ENCODE measurements around the gene DGKG.

The DGKG gene

DNA sequence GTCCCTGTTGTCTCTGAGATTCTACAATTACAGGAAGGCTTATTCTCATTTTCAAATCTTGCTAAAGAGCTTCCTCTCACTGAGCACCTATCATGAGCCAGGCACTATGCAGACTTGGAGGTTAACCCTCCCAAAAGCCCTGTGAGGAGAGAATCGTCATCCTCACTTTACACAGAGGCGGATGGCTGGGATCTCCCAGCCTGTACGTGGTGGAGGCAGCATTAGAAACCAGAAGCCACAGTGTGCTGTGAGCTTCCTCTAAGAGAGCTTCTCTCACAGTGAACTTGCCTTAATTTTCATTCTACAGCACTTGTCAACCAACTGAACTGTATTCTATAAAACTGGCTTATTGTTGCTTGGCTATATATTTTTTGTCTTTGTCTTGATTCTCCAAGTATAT lies 6.1 kb upstream of the DGKG start:
- in situ Hi-C loops (cut with MboI; ENCODE audit: low sequenced_read_pairs): no loop called here

DNA sequence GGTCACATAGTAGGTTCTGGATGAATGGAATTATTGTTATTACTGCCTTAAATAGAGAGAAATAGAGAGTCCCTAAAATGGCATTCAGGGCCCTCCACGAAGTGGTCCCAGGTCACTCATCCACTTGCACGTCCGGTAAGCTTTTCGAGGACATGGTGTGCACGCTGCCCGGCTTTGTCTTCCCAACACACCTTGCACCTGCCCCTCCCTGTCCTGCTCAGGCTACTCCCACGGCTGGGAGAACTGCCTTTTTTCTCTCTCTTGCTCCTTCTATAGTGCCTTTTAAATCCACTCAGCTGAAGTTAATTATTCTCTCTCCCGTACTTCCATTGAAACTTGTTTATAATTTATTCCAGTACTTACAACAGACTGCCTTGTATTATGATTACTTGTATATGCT lies 5.6 kb upstream of the DGKG start:
- in situ Hi-C loops (cut with MboI; ENCODE audit: low sequenced_read_pairs): no loop called here

DNA sequence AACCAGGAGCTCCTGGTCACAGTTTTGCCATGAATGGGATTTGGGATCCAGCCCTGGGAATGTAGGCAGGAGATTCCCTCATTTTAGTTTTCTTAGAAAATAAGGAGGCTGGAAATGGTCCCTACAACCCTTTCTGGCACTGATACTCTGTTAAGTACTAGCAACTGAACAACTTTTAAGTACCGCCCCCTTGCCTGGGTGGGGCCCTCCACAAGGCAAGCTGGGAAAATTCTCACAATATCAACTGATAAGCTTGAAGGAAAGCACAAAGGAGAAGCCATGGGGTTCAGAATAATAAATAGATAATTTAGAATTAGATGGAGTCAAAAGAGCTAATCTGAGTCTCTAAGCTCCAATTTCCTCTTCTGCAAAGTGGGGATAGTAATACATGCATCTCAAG lies 4.2 kb upstream of the DGKG start:
- in situ Hi-C loops (cut with MboI; ENCODE audit: low sequenced_read_pairs): no loop called here

DNA sequence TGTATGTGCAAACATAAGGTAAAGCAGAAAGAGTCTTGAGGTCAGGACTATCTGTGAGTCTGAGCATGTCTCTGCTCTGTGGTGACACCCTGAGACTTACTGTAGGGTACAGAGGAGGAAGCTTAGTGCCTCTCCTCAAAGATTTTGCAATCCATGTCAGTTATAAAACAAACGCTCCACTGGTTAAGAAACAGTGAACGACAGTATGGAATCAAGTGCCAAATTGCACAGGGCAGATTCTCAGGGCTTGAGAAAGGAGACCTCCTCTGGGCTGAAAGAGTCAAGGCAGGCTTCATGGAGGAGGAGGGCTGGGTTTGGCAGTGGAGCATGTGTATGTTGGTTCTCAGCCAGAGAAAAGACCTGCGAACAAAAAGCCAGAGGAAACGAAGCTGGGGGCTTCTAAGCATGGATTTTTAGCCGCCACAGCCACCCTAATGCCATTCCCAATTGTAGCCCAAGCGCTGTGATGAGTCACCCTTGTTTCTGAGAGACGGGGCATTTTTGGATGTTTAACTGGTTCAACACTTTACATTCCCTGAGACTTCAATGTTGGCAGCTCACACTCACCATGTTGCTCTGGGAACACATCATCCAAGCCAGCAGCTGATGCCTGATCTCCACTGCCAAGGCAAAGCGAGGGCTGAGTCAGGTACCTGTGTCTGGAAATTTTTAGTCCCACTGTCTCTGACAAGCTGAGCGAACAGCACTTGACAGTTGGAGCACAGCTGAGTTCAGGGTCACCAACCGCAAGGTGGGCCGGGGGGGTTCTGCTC lies 3.4 kb upstream of the DGKG start:
- in situ Hi-C loops (cut with MboI; ENCODE audit: low sequenced_read_pairs): no loop called here

DNA sequence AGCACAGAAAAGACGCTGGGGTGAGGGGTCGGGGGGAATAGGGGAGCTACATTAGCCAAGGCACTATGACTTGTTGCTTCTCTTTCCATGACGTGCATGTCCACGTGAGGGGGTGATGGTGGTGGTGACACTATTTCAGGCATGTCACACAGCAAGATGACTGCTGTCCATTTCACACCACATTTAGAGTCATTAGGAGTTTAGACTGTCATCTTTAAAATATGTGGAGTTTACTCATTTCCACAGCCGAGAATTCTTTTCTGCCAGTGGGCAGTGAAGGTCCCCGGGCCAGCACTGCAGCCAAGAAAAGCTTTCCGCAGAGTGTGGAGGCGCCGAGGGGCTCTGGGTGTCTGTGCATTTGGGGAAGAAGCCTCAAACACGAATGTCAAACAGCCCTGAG lies 954 bp upstream of the DGKG start:
- in situ Hi-C loops (cut with MboI; ENCODE audit: low sequenced_read_pairs): no loop called here

DNA sequence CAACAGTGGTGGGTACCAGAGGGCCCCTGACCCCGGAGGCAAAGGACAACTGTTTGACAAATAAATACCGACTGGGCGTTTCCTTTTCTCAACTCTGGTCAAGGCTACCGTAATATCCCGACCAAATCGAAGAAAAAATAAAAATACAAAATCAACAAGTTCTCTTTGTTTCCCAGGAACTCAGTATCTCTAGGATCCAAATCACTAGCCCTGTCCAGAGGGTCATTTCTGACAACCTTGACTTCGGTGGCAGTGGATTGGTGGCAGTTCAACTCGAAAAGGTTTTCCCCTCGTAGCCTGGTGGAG lies 456 bp upstream of the DGKG start:
- in situ Hi-C loops (cut with MboI; ENCODE audit: low sequenced_read_pairs): no loop called here

DNA sequence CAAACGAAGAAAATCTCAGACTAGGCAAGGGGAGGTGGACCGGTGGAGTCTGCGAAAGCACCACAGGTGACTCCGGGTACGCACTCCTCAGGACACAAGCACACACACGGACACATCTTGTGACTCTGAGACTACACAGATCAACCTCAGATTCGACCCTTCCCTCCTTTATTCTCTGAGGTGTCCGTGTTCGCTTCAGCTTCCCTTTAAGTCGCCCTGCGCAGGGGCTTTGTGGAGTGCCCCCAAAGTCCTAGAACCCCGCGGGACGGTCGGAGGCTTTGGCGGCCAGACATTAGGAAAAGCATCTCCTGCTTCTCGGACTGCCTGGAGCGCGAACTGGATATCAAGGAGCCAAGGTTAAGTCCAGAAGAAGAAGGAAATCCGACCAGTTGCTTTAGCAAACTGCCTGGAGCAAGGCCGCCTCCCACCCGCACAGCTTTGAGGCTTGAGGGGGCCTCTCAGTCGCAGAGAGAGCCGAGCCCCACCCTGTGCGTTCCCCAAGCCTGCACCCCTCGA lies 730 bp downstream of the DGKG start:
- in situ Hi-C loops (cut with MboI; ENCODE audit: low sequenced_read_pairs): no loop called here

DNA sequence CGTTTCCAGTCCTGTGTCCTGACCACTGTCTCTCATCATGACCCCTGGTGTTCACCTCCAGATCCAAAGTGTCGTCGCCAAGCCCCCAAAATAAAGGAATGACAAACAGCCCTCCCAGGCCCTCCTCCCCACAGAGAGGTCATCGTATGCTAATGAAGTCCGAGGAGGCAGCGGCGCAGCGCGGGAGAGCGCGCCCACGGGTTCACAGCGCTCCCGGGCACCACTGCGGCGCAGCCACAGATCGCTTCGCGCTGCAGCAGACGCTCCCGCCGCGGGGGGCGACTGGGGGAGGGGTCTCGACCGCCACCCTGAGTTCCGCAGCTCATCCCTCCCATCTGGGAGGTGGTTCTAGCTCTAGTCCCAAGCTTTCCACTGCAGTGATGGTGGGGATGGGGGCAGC lies 1.3 kb downstream of the DGKG start:
- in situ Hi-C loops (cut with MboI; ENCODE audit: low sequenced_read_pairs): no loop called here

DNA sequence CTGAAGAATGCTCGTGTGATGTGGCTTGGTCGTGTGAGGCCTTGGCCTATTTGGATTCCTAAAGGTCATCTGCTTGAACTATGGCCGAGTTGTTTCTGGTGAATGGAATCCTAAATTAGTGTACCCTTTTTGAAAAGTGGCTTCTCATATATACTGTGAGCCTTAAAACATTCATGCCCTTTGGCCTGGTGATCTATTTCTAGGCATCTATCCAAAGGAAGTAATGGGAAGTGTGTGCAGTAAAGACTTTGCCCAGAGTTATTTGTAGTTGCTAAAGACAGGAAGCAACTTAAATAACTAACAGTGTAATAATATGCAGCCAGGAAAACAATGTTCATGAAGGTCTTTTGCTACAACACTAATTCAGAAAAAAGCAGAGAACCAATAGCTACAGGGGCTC lies 3.0 kb downstream of the DGKG start:
- in situ Hi-C loops (cut with MboI; ENCODE audit: low sequenced_read_pairs): no loop called here

DNA sequence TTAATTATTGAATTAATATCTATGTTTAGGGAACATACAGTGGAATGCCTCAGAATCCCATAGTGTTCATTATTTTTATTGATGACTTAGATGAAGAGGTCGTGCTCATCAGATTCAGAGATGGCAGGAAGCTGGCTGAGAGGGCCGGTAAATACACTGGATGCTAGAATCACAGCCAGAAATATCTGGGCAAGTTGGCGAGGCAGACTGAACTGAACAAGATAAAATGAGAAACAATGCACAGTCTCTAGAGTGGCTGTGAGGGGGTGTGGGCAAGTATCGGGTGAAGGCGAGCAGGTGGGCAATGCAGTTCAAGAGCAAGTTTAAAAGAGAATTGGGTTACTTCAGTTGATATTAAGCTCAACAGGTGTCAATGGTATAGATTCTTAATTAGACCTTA lies 5.9 kb downstream of the DGKG start:
- in situ Hi-C loops (cut with MboI; ENCODE audit: low sequenced_read_pairs): no loop called here

DNA sequence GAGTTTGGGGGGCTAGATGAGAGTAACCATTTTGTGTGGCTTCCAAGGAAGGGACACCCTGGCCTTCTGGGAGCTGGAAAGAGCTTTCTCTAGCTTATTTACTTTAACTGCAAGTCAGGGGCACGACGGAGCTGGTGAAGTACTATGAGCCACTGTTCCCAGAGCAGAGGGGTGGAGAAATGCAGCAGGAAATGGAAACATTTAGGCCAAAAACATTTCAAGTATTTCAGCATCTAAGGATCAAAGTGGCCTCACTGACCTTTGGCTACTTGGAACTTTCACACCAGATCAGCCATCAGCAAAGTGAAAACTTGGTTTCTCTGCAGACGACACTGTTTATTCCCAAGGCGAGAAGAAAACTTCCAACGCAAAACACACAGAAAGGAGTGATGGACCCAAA lies 7.9 kb downstream of the DGKG start:
- in situ Hi-C loops (cut with MboI; ENCODE audit: low sequenced_read_pairs): no loop called here

DNA sequence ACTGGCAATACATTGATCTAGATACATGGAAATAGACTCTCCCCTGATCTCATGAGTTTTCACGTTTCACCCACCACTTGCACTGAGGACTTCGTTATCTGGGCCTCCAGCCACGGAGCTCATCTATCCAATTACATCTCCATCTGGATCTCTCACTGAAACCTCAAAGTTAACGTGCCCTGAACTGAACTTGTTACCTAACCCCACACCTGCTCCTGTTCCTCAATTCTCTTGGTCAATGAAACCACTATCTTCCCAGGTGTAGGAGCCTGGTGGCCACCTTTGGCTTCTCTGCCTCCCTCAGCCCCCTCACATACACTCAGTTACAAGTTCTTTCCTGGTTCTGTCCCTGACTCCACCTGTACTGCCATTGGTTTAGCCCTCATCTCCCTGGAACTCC lies 9.7 kb downstream of the DGKG start:
- in situ Hi-C loops (cut with MboI; ENCODE audit: low sequenced_read_pairs): no loop called here

DNA sequence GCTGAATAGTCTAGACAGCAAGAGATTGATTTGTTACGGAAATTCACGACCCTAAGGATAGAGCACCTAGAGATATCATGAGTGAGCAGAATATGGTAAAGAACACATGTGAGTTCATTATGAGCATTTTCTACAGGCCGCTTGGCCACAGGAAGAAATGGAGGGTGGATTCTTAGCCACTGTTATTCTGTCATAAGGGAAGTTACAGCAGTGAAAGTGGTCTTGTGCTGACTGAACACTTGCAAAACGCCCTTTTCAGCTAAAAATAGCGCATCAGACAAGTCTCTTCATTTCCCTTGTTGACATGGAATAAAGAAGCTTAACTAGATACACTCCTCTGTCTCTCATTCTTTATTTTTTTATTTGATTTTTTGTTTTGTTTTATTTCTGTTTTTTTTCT lies 19.8 kb downstream of the DGKG start:
- in situ Hi-C loops (cut with MboI; ENCODE audit: low sequenced_read_pairs): no loop called here

DNA sequence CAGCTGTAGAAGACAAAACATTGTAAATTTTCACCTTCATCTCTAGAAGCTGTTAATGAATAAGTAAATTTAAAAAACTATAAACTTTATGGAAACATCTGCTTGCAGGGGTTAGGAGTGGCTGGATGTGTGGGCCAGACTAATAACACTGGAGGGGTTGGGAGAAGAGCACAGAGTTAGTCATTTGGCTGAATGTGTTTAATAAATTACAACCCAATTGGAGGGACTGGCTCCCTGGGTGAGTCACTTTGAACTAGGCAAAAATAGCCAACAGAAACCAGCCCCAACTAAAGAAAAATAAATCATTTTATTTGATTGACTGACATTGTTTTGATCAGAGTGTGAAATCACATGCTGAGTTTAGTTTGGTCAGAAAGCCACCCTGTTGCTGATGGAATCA lies 21.8 kb downstream of the DGKG start:
- in situ Hi-C loops (cut with MboI; ENCODE audit: low sequenced_read_pairs): no loop called here

DNA sequence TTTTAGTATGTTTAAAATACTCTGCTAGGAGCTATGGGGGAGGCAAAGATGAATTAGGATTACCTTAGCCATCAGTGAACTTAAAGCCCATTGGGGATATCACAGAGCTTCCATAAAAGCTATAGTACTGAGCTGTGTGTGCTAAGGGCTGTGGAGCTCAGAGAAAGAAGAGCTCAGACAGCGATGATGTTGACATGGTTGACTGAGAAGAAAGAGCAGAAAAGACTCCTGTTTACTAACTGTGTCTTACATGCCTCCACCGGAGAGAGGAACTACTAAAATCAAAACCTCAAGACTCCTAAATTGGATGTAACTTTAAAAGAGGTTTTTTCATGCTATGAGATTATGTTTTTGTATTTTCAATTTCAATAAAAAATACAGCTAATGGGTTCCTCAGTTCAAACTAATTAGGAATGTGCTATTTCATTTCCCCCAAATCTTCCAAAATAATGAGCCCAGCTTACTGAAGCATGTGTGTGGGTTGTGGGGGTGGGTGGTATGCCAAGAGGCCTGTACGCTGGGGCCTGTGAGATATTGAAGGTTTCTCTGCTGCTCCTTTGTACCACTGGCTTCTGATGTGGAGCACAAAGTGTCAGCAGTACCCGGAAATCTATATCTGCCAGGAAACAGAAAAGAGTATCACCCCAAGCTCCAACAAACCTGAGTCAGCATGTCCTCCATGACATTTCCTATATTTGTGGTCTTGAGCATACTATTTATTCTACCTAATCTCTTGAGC lies 22.7 kb downstream of the DGKG start:
- in situ Hi-C loops (cut with MboI; ENCODE audit: low sequenced_read_pairs): no loop called here

DNA sequence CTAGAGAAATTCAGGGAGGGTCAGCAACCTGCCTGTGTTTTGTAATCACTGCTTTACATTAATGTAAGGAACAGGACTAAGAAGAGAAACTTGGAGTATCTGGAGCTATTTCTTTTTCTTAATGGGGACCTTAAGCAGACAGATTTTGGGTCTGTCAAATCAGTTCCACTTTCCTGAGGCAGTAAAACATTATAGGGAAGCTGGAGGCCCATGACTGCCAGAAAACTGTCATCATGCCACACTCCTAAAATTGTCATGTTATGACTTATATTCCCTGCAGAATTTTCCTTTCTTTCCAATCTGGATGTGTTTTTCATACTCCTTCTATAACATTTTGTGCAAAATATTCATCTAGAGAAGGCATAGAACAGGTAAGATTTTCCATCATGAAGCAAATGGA lies 28.8 kb downstream of the DGKG start:
- in situ Hi-C loops (cut with MboI; ENCODE audit: low sequenced_read_pairs): no loop called here

DNA sequence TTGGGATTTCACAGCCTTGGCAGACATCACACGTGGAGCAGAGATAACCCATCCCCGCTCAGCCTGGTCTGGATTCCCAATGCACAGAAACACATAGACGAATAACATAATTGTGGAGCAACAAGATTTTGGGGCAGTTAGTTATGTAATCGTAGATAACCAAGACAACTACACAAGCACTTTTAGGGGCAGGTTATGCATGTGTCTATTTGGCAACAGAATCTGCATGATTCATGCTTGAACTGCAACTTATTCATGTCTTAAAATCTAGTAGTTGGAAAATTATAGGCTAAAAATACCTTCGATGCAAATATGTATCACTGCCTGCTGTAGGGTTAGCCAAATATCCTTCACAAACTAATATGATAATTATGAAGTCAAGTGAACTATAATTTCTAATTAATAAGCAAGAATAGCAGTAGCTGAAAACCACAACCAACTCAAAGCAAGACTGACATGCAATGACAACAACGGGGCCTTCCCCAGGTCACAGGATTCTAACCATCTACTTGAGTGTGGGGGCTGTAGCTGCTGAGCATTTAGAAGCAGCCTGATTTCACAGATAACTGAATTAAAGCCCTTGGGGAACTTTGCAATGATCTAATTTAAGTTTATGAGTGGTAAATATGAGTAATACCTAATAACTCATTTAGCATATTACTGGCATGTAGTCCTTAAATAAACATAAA lies 31.1 kb downstream of the DGKG start:
- in situ Hi-C loops (cut with MboI; ENCODE audit: low sequenced_read_pairs): no loop called here

DNA sequence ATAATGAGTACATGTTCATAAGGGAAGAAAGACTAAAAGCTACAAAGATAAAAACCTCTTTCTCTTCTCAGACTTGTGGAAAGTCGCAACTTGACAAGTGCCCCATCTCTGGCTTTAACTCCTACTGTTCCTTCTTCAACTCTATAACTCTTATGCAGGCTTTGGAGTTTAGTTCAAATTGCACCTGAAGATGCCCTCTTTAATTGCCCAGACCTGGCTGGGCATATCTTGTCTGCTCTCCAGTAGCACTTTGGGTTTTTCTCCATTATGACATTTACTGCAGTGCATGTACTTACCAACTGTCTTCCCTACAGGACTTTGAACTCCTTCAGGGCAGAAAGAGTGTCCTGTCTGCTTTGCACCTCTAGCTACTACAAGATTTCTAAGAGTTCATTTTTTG lies 32.4 kb downstream of the DGKG start:
- in situ Hi-C loops (cut with MboI; ENCODE audit: low sequenced_read_pairs): no loop called here

DNA sequence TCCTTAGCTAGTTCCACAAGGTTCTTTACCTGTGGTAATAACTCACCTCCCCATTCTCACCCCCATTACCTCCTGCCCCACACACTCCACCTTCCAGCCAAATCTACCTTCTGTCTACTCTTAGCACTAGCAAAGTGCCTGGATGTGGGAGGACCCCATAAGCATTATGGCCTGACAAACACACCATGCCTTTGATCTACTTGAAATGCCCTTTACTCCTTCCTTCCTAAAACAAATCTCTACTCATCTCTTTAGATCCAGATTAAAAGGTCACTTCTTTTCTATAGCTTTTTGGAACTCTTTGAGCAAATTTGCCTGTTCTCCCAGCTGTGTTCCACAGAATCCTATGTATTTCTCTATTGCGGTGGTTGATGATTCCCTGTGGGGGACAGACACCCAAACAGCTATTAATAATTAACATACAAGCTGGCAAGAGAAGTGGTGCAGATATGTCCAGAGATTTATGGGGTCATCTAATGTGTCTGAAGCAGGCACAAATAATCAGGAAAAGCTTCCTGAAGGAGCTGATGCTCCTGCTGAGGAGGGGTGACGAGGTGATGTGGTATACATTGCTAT lies 34.0 kb downstream of the DGKG start:
- in situ Hi-C loops (cut with MboI; ENCODE audit: low sequenced_read_pairs): no loop called here

DNA sequence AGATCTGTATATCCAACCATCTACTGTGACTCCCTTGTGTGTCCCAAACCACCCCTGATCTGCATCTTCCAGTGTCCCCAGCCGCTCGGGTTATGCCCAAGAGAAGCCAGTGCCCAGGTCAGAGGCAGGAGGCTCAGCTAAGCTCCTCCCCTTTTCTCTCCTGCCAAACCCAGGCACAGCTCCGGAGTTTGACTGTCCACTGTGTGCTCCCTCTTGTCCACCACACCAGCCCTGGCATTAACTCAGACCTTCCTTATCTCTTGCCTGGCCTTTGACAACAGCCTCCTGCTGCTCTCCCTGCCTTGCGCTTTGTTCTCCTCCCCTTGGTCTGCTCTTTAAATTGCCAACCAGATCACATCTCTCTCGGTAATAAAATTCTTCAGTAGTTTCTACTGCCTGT lies 39.3 kb downstream of the DGKG start:
- in situ Hi-C loops (cut with MboI; ENCODE audit: low sequenced_read_pairs): no loop called here

DNA sequence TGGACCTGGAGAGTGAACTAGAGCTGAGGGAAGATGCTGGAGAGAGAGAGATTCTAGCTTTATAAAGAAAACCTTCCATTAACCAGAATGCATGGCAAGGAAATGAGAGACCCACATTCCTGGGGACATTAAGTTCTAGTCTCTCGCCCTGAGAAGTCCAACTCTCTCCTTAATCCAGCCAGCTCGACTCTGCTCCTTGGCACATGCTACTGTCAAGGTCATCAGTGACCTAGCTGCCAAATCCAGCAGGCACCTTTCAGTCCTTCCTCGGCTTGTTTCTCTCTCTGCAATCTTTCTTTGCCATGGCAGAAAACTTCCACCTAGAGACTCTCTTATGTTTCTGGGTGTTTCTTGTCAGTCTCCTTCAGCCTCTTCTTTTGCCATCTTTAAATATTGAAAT lies 40.3 kb downstream of the DGKG start:
- in situ Hi-C loops (cut with MboI; ENCODE audit: low sequenced_read_pairs): no loop called here
